Right forelimb (tissue), 1 donor: Measurements from ENCODE around the gene MYO18B.

Experiments
- DNase-seq: peaks from one replicate; pipeline ENCODE4 v3.0.0-alpha.2; 2018

The MYO18B gene

GRCh38 chr22:25853501-25854284 is 111.7 kb downstream of the MYO18B start:
- DNase-seq: no peak

GRCh38 chr22:25869771-25870170 is 127.8 kb downstream of the MYO18B start:
- DNase-seq: no peak

GRCh38 chr22:25874327-25874726 is 132.3 kb downstream of the MYO18B start:
- no peak for DNase-seq

GRCh38 chr22:25875461-25875860 is 133.5 kb downstream of the MYO18B start:
- no peak for DNase-seq

- DNase-seq: no peak
Observed at GRCh38 chr22:25876871-25877270, 134.9 kb downstream of the MYO18B start.

GRCh38 chr22:25878933-25879332 is 136.9 kb downstream of the MYO18B start:
- no peak for DNase-seq

- no peak for DNase-seq
Observed at GRCh38 chr22:25880524-25880923, 138.5 kb downstream of the MYO18B start.

- DNase-seq: no peak
Observed at GRCh38 chr22:25881210-25881755, 139.3 kb downstream of the MYO18B start.

GRCh38 chr22:25882360-25882759 is 140.4 kb downstream of the MYO18B start:
- no peak for DNase-seq

- no peak for DNase-seq
Observed at GRCh38 chr22:25883482-25884033, 141.6 kb downstream of the MYO18B start.

GRCh38 chr22:25884121-25884520 is 142.1 kb downstream of the MYO18B start:
- no peak for DNase-seq

- DNase-seq: no peak
Observed at GRCh38 chr22:25888399-25889054, 146.5 kb downstream of the MYO18B start.

- no peak for DNase-seq
Observed at GRCh38 chr22:25890651-25891050, 148.7 kb downstream of the MYO18B start.

- no peak for DNase-seq
Observed at GRCh38 chr22:25892678-25893077, 150.7 kb downstream of the MYO18B start.

- DNase-seq: no peak
Observed at GRCh38 chr22:25895678-25896077, 153.7 kb downstream of the MYO18B start.

GRCh38 chr22:25896098-25896497 is 154.1 kb downstream of the MYO18B start:
- DNase-seq: no peak

GRCh38 chr22:25896592-25896991 is 154.6 kb downstream of the MYO18B start:
- no peak for DNase-seq

- no peak for DNase-seq
Observed at GRCh38 chr22:25898707-25899365, 156.8 kb downstream of the MYO18B start.

GRCh38 chr22:25899566-25899965 is 157.6 kb downstream of the MYO18B start:
- DNase-seq: no peak

GRCh38 chr22:25900390-25900789 is 158.4 kb downstream of the MYO18B start:
- no peak for DNase-seq

- no peak for DNase-seq
Observed at GRCh38 chr22:25900880-25901279, 158.9 kb downstream of the MYO18B start.

- no peak for DNase-seq
Observed at GRCh38 chr22:25902402-25902801, 160.4 kb downstream of the MYO18B start.

GRCh38 chr22:25903294-25903693 is 161.3 kb downstream of the MYO18B start:
- no peak for DNase-seq
